Fibroblast of mammary gland (primary cell): ENCODE results near the gene FGFR1OP2.

Experiments
- DNase-seq: peaks from one replicate; pipeline ENCODE4 v3.0.0-alpha.2; 2010; ENCODE audit warnings: low read depth
- H3K4me3 ChIP-seq: 2 replicates; pipeline ENCODE4 v1.5.1; 2011; ENCODE audit warnings: low read depth, mild to moderate bottlenecking, low read length, moderate library complexity; ENCODE audit not compliant: control insufficient read depth
- TF ChIP-seq, protein P1 (sequence below): conservative IDR thresholded peaks from 2 replicates; pipeline ENCODE4 v1.5.1; 2011; ENCODE audit warnings: low read depth, low read length, inconsistent platforms; ENCODE audit not compliant: control insufficient read depth, insufficient read depth

FGFR1OP2 gene

DNA sequence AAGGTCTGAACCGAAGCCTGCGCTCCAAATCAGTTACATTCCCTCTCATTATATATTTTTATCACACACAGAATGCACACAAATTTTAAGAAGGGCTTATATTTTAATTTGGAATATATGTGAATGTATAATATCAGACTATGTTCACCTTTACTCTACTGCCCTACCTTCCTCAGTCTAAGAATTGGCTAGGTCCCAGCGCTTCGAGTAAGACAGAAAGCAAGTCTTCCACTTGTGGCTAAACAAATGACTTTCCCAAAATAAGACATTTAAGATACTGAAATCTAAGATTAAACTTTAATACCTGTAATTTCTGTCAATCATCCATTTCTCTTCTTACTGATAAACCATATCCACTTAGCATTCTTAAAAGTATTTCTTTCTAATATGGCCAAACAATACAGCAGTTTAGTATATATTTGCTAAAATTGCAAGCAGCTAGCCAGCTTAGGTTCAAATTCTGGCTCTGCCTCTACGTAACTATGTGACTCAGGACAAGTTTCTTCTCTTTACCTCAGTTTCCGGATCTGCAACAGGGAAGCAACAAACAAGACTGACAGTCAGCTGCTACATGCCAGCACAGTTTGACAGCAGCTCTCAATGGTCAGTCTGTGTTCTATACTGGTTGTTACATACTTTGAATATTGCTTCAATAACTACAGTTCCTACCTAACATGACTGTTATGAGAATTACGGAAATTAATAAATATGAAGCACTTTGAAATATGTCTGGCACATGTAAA is 2.5 kb upstream of the FGFR1OP2 start:
- TF ChIP-seq, protein P1, sequence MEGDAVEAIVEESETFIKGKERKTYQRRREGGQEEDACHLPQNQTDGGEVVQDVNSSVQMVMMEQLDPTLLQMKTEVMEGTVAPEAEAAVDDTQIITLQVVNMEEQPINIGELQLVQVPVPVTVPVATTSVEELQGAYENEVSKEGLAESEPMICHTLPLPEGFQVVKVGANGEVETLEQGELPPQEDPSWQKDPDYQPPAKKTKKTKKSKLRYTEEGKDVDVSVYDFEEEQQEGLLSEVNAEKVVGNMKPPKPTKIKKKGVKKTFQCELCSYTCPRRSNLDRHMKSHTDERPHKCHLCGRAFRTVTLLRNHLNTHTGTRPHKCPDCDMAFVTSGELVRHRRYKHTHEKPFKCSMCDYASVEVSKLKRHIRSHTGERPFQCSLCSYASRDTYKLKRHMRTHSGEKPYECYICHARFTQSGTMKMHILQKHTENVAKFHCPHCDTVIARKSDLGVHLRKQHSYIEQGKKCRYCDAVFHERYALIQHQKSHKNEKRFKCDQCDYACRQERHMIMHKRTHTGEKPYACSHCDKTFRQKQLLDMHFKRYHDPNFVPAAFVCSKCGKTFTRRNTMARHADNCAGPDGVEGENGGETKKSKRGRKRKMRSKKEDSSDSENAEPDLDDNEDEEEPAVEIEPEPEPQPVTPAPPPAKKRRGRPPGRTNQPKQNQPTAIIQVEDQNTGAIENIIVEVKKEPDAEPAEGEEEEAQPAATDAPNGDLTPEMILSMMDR = no peak
- DNase-seq = no peak
- peak overlapping the region; percentile 94 for H3K4me3 ChIP-seq

DNA sequence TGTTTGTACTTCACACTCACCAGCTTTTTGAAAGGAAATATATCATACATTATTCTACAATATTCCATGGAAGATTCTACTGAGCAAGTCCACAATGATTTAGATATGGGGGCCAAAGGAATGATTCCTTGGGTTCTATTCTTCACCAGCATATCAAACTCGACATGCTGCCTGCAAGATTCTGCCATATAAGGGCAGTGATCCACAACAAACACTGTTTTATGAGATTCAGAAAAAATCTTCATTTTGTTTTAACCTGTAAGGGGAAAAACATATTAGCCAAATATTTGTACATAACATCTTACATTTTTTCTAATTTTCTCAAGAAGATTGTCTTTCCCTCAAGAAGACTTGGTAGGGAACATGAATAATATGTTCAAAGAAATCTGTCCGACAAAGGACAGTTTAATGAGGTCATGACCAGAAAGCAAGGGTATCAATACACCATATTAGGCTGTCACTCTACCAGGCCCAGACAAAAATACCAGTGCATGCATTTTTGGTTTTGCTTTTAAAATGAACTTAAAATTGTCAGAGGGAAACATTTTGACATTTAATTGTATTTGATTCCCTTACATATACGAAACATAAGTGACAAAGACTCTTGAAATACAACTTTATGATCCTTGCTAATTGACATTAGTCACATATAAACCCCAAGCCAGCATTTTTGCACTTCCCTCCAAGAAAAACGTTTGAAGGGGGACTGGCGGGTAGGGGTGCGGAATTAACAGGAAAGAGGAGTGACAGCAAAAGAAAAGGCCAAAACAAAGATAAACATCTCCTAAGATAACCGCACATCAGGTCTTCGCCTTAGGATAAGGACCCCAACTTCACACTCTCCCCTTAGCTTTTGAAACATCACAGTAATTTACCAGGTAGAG is 1.5 kb upstream of the FGFR1OP2 start:
- DNase-seq = no peak
- H3K4me3 ChIP-seq = peak overlapping the region; percentile 94
- TF ChIP-seq, protein P1 = no peak

DNA sequence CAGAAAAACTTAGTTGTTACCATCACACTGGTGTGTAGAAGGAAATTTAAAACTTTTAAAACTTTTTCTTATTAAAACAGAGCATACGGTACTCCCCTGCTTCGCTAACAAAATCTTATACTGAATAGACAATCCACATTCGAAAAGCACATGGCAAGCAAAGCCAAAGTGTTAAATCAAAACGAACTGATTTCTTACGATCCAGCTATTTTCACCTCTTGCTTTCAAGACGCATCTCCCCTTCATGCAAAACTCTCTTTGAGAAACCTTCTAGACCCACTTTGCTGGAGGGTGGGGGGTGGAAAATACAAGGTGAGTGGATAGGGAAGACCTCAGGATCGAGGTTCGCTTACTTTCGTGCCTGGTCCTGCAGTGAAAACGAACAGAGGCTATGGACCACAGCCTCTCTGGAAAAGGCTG is 817 bp upstream of the FGFR1OP2 start:
- TF ChIP-seq, protein P1 = no peak
- no peak for DNase-seq
- H3K4me3 ChIP-seq = peak overlapping the region; percentile 94

DNA sequence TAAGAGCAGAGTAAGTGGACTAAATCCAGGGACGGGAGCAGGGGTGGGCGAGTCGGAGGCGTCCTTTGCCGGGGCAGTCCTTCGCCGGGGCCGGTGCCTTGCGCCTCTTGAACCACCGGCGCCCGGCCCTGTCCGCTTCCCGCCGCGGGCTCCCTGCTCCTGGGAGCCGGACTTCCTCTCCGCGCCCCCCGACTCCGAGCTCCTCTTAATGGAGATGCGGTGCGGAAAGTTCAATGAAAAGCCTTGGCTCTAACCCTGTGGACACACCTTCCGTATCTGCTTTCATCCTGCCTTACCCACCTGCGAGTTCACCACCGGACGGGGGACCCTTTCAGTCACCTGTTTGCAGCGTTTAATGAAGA is 412 bp downstream of the FGFR1OP2 start:
- TF ChIP-seq, protein P1 = no peak
- no peak for DNase-seq
- peak overlapping the region; percentile 94 for H3K4me3 ChIP-seq

DNA sequence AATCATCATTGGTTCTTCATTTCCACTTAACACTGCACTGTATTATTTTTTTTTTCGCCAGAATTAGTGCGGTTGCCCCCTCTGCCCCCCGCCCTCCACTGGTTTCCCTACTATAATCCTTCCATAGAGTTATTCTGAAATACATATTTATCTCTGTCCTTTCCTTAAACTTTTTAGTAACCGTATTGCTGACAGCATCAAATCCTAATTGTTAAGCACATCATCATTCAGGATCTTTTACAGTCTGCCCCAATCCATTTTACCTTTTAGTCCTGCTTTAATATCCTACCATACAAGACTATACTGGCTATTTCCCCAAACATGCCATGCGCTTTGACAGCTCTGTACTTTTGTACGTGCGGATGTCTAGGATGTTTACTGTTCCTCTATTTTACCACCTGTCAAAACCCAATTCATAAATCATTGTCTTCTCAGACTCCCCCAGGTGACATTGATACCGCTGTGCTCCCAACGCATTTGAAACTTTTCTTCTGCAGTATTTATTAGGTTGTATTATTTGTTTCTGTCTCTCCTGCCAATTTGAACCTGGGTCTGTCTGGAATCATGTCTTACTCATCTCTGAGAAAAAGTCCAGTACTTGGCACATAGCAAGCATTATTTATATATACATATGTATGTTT is 1.0 kb downstream of the FGFR1OP2 start:
- H3K4me3 ChIP-seq = peak overlapping the region; percentile 94
- DNase-seq = peak; percentile 49
- TF ChIP-seq, protein P1 = no peak

DNA sequence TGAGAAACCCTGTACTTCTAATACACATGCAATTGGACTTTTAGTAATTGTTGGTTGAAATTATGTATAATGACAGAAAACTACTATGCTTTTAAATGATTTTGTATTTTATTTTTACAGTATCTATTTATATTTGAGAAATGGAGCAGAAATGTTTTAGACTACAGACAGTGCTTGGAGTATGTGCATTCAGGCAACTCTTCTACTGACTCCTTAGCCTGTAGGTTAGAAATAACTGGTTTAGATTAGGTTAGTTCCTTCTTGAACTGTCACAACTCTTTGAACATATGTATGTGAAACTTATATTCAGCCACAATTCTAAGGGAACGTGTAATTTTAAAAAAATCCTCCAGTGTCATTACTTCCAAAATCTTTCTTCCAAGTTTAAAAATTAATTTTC is 1.7 kb downstream of the FGFR1OP2 start:
- H3K4me3 ChIP-seq = peak overlapping the region; percentile 94
- TF ChIP-seq, protein P1 = no peak
- DNase-seq = no peak
